GM21515 (cell line): Measurements from ENCODE around the gene ATP5PF.
A peak's percentile ranks its signal among the peaks of the same experiment; 100 is the strongest.
"Not testable (repeated sequence)": the region's sequence is repeated elsewhere in the genome, so short reads cannot be mapped to it uniquely, and the experiment has no call there.

Experiments used
- ATAC-seq: cut with Tn5 transposase; IDR thresholded peaks from one replicate; pipeline ENCODE4 v1.9.1; 2021; ENCODE audit not compliant: unreplicated experiment

The ATP5PF gene

DNA sequence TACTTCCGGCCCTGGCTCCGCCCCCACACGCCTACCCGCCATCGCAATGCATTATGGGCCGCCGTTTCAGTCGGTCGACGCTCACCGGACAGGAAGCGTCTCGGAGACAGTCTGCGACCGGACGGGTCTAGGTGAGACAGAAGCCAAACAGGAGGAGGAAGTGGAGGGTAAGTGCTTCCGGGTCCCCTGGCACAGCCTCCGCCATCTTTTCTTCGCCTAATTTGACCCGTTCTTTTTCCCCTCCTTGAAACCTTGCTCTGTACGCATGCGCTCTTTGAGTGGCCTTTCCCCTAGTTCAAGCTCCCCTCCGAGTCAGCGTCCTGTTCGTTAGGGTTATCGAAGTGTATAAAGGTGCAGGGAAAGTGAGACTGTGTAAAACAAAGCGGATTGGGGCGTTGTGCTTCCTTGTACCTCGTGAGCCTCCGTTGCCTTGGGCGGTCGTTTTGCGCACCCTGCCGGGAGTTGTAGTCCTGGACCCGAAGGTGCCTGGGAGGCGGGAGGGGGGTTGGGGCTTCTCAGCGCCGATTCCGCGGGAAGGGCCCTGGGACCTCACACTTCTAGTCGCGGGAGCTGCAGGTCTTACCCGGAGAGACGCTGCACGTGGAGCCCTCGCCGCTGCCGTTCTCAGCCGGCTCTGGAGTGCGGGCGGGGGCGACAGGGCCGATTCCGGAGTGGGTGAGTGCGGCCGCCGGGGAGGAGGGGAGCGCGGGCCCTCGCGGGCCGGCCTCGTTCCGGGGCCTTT lies at the start of gene ATP5PF, which contains the start of gene GABPA:
ATP5PF (minus strand) TSS at position 1 of the 742 bp plus-strand sequence. CDS start 5,110 bp downstream, outside the sequence.
GABPA (plus strand) TSS at position 69 of the 742 bp plus-strand sequence. CDS start 6,627 bp downstream, outside the sequence.
- ATAC-seq = peak; percentile 82

- not testable (repeated sequence) for ATAC-seq
Observed at GRCh38 chr21:25778126-25778875, 43.6 kb upstream of the ATP5PF start.

DNA sequence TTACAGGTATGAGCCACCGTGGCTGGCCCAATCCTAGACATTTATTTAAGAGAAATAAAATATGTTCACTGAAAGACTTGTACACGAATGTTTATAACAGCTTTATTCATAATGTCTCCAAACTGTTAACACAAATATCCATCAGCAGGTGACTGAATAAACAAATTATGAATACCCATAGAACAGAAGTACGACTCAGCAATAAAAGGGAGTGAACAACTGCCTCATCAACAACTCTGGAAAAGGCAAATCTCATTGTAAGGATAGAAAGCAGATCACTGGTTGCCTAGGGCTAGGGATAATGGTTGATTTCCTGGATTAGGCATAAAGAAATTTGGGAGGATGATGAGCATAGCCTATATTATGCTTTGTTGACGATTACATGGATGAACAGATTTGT lies 41.7 kb upstream of the ATP5PF start:
- no peak for ATAC-seq

DNA sequence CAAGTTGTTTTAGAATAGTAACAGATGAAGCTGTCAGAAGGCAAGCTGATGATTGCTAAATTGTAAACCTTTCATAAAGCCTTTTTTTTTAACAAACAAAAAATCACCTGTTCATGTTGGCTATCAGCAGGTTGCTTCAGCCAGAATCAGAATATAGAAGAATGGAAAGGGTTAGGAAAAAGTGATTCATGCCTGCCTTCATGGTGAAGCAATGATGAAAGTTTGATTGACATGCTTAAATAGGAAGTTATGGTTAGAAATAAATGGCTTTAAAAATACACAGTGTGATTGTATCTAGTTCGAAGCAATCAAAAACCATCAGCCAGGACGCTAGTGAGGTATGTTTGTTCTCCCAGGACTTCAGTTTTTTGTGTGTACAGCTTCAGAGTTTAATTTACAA lies 38.0 kb upstream of the ATP5PF start:
- ATAC-seq = no peak

DNA sequence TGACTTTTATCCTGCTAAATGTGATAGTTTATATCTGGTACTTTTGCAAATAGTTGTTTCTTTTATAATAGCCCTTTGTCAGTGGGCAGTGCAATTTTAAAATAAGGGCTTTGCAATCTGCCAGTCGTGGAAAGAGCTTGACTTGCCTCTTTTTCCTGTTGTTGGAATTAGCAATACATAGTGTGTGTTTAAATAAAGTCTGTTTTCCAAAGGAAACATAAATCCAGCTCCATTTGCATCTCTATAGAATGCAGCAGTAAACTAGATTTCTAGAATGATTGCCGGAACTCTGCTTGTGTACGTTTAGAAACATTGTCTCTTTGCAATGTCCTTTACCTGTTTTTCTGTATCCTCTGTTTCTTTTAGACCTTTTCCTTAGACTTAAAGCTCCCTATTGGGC lies 33.2 kb upstream of the ATP5PF start:
- no peak for ATAC-seq

GRCh38 chr21:25764065-25764464 lies 29.4 kb upstream of the ATP5PF start:
- no peak for ATAC-seq

DNA sequence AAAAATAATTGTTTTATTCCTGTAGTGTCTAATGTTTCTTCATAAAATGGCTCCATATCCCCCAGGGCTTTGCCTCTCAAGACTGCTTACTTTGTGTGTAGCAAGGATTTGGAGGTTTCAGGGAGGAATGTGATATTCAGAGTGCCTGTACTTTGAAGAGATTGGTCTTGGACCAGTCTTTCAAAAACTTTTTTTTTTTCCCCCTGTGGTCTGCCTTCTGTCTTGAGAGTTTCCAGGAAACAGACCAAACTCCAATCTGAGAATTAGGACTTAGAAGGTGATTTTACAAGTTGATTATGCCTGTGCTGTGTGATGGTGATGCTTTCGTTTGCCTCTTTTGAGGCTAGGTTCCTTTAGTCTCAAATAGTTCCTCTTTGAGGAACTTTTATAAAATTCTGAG lies 26.0 kb upstream of the ATP5PF start:
- ATAC-seq = no peak

- no peak for ATAC-seq
Observed at GRCh38 chr21:25760061-25760460, 25.4 kb upstream of the ATP5PF start.

DNA sequence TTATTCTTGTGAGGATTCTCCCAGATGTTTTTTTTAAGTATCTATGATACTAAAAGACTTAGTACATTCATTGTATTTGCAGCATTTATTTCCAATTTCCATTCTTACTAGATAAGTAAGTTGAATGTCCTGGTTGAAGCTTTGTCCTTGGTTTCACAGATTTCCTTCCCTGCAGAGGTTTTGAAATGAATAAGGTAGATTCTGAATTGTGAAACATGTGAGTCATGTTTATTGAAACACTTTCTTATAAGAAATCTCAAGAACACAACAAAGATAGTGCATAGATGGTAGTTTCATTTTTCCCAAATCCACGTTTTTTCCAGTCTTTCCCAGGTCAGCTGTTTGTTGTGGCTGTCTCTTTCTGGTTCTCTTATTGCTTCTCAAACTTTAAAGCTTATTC lies 24.9 kb upstream of the ATP5PF start:
- ATAC-seq = no peak

DNA sequence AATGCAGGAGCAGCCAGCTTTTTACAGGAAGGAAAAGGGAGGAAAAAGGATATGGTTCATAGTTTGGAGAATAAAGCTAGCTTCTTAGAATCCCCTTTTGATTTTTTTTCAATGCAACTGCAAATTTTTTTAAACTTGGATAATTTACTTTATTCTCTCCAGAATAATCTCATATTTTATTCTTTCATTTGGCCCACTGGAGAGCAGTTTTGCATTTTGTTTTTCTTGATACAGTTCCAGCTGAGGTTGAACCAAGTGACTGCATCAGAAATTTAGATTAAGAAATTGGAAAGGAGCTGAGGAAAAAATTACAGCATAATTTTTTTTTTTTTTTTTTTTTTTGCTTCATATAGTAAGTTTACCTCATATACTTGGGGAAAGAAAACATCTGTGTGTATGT lies 22.8 kb upstream of the ATP5PF start:
- no peak for ATAC-seq

DNA sequence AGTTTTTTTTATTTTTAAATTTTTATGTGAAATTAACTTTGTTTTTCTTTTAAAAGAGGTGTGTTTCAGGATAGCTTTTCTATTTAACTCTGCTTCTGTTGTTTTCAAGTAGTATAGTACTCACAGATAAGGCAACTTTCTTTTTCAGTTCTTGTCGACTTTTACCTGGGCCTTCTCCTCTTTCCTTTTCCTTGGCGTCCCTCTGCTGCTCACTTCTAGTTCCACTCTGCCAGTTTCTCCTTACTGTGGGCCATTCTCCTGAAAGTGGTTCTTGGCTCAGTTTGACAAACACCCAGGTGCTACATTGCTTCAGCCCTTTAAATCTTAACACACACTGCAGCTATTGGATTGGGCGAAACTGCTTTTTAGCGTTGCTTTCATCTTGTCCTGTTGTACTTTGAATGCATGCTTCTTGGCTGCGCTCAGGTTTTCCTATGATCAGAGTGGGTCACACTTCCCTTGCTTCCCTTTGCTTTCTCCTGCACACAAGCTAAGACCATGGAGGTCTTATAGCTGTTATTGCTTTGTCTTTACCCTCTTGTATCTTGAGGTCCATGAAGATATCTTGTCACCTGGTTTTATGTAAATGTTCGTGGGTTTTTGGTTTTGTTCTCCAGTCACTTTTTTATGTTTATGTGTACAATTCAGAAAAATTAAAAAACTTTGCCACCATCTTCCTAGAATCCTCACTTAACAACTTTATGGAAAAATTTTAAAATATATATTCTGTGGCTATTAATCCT lies 21.7 kb upstream of the ATP5PF start:
- ATAC-seq = no peak

GRCh38 chr21:25752416-25752815 lies 17.7 kb upstream of the ATP5PF start:
- ATAC-seq = no peak

DNA sequence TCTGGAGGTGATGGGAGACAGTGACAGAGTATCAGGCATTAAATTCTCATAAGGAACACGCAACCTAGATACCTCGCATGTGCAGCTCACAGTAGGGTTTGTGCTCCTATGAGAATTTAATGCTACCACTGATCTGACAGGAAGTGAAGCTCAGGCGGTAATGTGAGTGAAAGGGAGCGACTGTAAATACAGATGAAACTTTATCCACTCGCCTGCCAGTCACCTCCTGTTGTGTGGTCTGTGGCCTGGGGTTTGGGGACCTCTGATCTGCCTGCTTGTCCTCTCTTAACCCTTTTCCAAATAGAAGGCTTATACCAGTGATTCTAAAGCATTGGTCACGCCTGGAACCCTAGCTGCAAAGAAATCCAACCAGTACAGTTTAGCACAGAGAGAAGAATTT lies 15.4 kb upstream of the ATP5PF start:
- ATAC-seq = no peak

DNA sequence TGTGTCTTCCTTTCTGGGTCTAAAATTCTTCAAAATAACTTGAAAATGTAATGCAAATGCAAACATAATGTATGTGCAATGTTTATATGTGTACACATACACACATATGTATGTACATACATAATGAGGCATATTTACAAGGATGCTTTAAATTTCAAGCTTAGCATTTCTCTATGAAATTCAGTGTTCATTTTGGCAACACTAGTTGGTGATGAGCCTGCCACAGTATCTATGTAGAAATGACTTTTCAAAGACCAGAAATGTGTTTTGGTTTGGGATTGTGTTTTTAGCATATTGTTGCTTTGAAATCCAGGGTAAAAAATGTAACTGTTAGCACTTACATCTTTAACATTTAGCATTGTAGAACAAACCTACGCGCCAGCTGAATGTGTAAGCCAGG lies 10.2 kb upstream of the ATP5PF start:
- no peak for ATAC-seq

GRCh38 chr21:25742900-25743299 lies 8.2 kb upstream of the ATP5PF start:
- no peak for ATAC-seq

- ATAC-seq = no peak
Observed at GRCh38 chr21:25737421-25737820, 2.7 kb upstream of the ATP5PF start.

DNA sequence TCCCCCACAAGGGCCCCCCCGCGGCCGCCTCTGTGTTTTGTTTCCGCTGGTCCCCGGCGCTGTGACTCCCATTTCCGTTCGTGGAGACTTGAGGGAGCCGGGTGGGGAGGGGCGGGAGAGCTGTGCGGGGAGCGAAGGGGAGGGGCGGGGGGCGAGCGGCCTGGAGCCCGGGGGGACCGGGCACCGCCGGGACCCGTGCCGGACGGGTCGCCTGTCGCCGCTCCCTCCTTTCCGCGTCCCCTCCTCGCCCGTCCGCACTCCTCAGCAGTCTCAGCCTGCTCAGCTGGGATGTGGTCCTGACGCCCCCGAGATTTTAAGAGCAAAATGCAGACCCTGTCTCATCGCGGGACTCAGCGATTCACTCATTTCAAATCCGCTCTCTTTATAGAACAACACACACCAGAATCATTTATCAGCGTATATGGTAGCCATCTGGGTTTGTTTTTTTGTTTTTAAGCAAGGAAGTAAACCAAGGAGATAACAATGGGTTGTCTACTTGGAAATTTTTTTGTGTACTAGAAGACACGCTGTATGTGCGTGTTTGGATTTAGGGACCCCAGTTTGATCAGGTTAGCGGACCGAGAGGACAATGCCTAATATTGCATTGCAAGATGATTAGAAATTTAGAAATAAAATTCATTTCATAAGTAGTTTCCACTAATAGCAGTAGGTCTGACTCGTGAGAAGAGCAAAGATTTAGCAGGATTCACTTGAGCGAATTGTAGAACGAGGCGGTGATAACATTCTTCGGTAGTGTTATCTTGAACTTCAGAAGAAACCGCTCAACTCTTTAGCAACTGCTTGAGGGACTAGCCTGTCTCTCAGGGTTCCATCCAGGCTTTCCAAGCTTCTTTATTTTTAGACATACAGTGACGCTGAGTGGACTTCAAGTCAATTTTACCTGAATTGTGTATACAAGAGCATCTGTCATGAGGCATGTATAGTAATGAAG lies 1.2 kb upstream of the ATP5PF start:
- ATAC-seq = peak; percentile 14

DNA sequence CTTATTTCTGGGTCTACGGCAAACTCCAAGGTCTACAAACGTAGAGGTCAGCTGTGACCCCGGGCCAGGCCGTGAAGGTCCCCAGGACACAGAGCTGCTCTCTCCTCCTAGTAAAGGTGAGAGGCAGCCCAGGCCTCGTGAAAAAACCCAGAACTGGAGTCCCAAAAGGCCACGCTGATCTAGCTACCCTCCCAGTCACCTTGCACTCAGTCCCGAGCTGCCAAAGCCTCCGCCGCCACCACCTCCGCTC lies 125 bp downstream of the ATP5PF start:
- ATAC-seq = no peak

DNA sequence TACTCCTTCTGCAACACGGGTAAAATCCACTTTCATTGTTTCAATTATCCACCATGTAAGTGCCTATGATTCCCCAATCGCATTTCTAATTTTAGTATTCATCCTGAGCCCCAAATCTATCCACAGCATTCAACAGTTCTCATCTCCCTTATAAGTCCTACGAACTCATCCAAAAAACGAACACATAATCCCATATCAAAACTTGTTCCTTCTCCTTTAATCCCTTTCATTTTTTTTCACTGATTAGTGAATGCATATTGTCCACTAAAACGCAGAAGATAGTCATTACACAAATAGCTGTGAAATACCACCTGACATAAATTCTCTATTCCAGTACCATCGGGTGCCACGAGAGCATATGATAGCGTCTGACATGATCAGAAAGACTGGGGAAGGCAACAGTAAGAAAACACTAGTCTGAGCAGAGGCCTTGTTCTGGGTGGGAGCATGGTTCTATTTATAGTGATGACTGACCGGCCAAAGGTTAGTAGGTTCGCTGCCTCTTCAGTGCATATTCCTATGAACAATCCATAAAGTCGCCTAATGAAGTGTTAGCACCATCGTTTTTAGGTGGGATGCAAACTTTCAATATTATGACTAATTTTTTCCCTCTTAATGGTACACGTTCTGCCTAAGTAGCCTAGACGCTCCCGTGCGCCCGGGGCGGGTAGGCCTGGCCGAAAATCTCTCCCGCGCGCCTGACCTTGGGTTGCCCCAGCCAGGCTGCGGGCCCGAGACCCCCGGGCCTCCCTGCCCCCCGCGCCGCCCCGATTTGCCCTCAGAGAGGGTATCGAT lies 648 bp downstream of the ATP5PF start:
- peak; percentile 7 for ATAC-seq
